ENCODE results near the gene REM2. TPM values are rescaled to one million over a fixed set of nuclear protein-coding genes. Genes with fewer than 3 reads are reported as not detected.

The REM2 gene
- total RNA-seq, 1 experiment from 2014 or later, result 1.2 TPM

DNA sequence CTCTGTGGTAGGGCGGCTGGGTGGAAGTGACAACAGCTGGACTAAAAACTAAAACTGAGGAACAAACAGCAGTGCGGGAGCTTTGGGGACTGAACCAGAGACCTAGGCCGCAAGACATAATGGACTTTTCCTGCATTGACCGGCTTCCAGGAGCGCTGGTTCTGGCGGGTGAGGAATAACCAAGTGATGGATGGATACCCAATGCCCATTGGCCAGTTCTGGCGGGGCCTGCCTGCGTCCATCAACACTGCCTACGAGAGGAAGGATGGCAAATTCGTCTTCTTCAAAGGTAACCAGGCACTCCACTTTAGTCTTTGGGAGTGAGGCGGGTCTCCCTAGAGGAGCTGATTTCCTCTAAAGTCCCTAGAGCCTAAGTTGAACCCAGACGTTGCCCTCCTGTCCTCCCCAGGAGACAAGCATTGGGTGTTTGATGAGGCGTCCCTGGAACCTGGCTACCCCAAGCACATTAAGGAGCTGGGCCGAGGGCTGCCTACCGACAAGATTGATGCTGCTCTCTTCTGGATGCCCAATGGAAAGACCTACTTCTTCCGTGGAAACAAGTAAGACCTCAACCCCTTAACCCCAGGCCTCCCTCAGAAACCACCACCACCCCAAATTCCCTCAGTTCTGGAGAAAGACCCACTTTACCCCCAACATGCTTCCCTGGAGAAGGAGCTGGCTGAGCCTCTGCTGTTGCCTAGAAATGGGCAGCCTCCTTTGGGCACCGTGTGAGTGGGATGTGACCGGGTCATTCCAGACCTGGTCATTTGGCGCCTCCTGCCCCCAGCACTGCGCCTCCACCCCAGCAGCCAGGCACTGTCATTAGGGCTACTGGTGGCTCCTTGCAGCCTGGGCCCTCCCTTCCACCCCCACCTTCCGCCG is 38.6 kb upstream of the REM2 start:
- Histone ChIP-seq H3K4me1 (ENCODE audit: insufficient read depth, low read length) (peaks cover 3% of the 10 kb centered on the region; the same call in 1 of the 2 replicates), H3K27ac (ENCODE audit: insufficient read length, low read depth, low read length) (no peak overlapping the region), H3K18ac (ENCODE audit: insufficient read length, low read depth, low read length) (no peak overlapping the region), H4K91ac (ENCODE audit: insufficient read length, low read depth, low read length) (no peak overlapping the region), H4K5ac (ENCODE audit: insufficient read length, low read depth, low read length) (no peak overlapping the region), H3K9me3 (ENCODE audit: control insufficient read depth, low read depth, low read length) (no peaks in the 10 kb centered on the region), H4K20me1 (ENCODE audit: control insufficient read depth, insufficient read depth, insufficient read length) (no peaks in the 10 kb centered on the region), H2BK15ac (ENCODE audit: low read depth, low read length) (no peak overlapping the region), H3K79me2 (ENCODE audit: insufficient read depth, low read length) (no peaks in the 10 kb centered on the region), H3T11ph (ENCODE audit: low read length) (no peak overlapping the region), H2BK12ac (ENCODE audit: insufficient read length, low read depth, low read length) (no peak overlapping the region), H3K4me2 (ENCODE audit: insufficient read depth, insufficient read length, low read length) (no peak overlapping the region), H3K23me2 (ENCODE audit: insufficient read length, low read depth, low read length, poor library complexity, severe bottlenecking) (no peaks in the 10 kb centered on the region), H3K9ac (ENCODE audit: extremely low read depth, insufficient read length, low read length) (no peak overlapping the region), H3K4ac (ENCODE audit: low read depth, low read length) (no peak overlapping the region), H3K56ac (ENCODE audit: insufficient read length, low read depth, low read length) (no peak overlapping the region), H2BK5ac (ENCODE audit: insufficient read length, low read length) (no peak overlapping the region), H2BK20ac (ENCODE audit: low read depth, low read length, poor library complexity, severe bottlenecking) (no peak overlapping the region), H3K27me3 (ENCODE audit: insufficient read depth, low read length) (no peaks in the 10 kb centered on the region), H2AFZ (ENCODE audit: low read length) (no peak overlapping the region), H2BK120ac (ENCODE audit: low read depth, low read length, poor library complexity, severe bottlenecking) (no peak overlapping the region), H3K79me1 (ENCODE audit: insufficient read depth, low read depth, low read length, poor library complexity, severe bottlenecking) (no peaks in the 10 kb centered on the region), H3K23ac (ENCODE audit: insufficient read length, low read depth, low read length) (no peak overlapping the region), H2AK5ac (ENCODE audit: insufficient read length, low read length) (no peak overlapping the region), H4K8ac (replicated peaks; ENCODE audit: insufficient read length, low read depth, low read length) (no peak overlapping the region), H3K14ac (ENCODE audit: insufficient read depth, low read length) (no peak overlapping the region)
- H3K36me3 Mint-ChIP-seq (ENCODE audit: insufficient read depth in 1 of 3, low read depth in 3 of 3), result peaks cover 17 to 61% (median 50%) of the 10 kb centered on the region in 3 experiments
- H3K4me3 Mint-ChIP-seq, result no peak overlapping the region
- no peak for DNase-seq
- TF ChIP-seq, protein P1, sequence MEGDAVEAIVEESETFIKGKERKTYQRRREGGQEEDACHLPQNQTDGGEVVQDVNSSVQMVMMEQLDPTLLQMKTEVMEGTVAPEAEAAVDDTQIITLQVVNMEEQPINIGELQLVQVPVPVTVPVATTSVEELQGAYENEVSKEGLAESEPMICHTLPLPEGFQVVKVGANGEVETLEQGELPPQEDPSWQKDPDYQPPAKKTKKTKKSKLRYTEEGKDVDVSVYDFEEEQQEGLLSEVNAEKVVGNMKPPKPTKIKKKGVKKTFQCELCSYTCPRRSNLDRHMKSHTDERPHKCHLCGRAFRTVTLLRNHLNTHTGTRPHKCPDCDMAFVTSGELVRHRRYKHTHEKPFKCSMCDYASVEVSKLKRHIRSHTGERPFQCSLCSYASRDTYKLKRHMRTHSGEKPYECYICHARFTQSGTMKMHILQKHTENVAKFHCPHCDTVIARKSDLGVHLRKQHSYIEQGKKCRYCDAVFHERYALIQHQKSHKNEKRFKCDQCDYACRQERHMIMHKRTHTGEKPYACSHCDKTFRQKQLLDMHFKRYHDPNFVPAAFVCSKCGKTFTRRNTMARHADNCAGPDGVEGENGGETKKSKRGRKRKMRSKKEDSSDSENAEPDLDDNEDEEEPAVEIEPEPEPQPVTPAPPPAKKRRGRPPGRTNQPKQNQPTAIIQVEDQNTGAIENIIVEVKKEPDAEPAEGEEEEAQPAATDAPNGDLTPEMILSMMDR (conservative IDR thresholded peaks at IDR 0.05), result no peak
- H3K27me3 Mint-ChIP-seq (ENCODE audit: low read depth), result no peaks in the 10 kb centered on the region
- H3K4me1 Mint-ChIP-seq, result peaks cover 23 to 27% of the 10 kb centered on the region in 2 experiments
- H3K9me3 Mint-ChIP-seq, result no peaks in the 10 kb centered on the region
- H3K27ac Mint-ChIP-seq, result peak overlapping the region in 1 of 3 experiments; percentile 77; a peak in 1 of 7 replicates
- no CpG with 5 or more reads among the region's 22 CpGs for WGBS (ENCODE audit: extremely low coverage, insufficient read length, low lambda C conversion rate)
